Right ventricle myocardium inferior (tissue), 1 donor: Measurements from ENCODE around the gene CLIC5. TPM values are rescaled to one million over a fixed set of nuclear protein-coding genes. Genes with fewer than 3 reads are reported as not detected.

ENCODE experiments used
- ATAC-seq: fragments of 200-7000 bp; cut with Tn5 transposase; one replicate; pipeline ENCODE4 v1.9.1; 2020; ENCODE audit warnings: mild to moderate bottlenecking, moderate library complexity
- DNase-seq: peaks from one replicate; pipeline ENCODE4 v3.0.0; 2021; ENCODE audit errors: missing footprints
- intact Hi-C: fragments of 100-400 bp; cut with DNase I; formaldehyde crosslinking; loops from one replicate; pipeline ENCODE4 v1.11.0; 2022
- total RNA-seq: library from RNA; stranded (reverse); fragmentation: NEBNext Ultra II Directional; extraction: Animal tissue kit (Norgen Biotek cat#: 25700); gene quantifications from one replicate; pipeline ENCODE4 v1.2.1, GENCODE V29; 2021
- donor health status: DM: no; HTN: yes; CAD: no; lungs with severe emphysema.

Gene CLIC5
- total RNA-seq, 1 donor from 2014 or later: 312 TPM

- intact Hi-C loops: loop anchor here (2.0 to 5.0 kb wide), 5 partner anchors 24 to 81 kb away; no protein-coding TSS in a partner anchor
- ATAC-seq (no peak), DNase-seq (no peak)
These were observed 2.8 kb downstream of the CLIC5 start for GRCh38 chr6:46012834-46013233.

- DNase-seq (no peak), ATAC-seq (peak; percentile 35)
- intact Hi-C loops: loop anchor here (2.0 to 5.0 kb wide), 5 partner anchors 23 to 79 kb away; no protein-coding TSS in a partner anchor
These were observed 4.2 kb downstream of the CLIC5 start for GRCh38 chr6:46011188-46012085.

- DNase-seq (no peak), ATAC-seq (peak; percentile 29)
- intact Hi-C loops: loop anchor here (5.0 kb wide), 4 partner anchors 37 to 78 kb away; no protein-coding TSS in a partner anchor
These were observed 4.9 kb downstream of the CLIC5 start for GRCh38 chr6:46010771-46011170.

GRCh38 chr6:46010270-46010669, 5.4 kb downstream of the CLIC5 start:
- ATAC-seq: no peak
- intact Hi-C loops: loop anchor here (5.0 kb wide), 4 partner anchors 37 to 78 kb away; no protein-coding TSS in a partner anchor
- no peak for DNase-seq

- no peak for ATAC-seq
- intact Hi-C loops: no loop called here
- DNase-seq: no peak
These were observed 13.4 kb downstream of the CLIC5 start for GRCh38 chr6:46002264-46002663.

GRCh38 chr6:46000905-46001304, 14.8 kb downstream of the CLIC5 start:
- no peak for DNase-seq
- intact Hi-C loops: no loop called here
- ATAC-seq: peak; percentile 49

GRCh38 chr6:45998524-45998923, 17.1 kb downstream of the CLIC5 start:
- intact Hi-C loops: no loop called here
- no peak for ATAC-seq
- DNase-seq: no peak

GRCh38 chr6:45997875-45998506, 17.7 kb downstream of the CLIC5 start:
- DNase-seq (no peak), ATAC-seq (no peak)
- intact Hi-C loops: no loop called here

- DNase-seq (no peak), ATAC-seq (no peak)
- intact Hi-C loops: no loop called here
These were observed 24.5 kb downstream of the CLIC5 start for GRCh38 chr6:45991189-45991588.

GRCh38 chr6:45990162-45990561, 25.5 kb downstream of the CLIC5 start:
- DNase-seq: no peak
- ATAC-seq: no peak
- intact Hi-C loops: no loop called here

GRCh38 chr6:45988635-45989034, 27.0 kb downstream of the CLIC5 start:
- intact Hi-C loops: loop anchor here (2.0 kb wide), 1 partner anchor 24 kb away; no protein-coding TSS in a partner anchor
- ATAC-seq (peak; percentile 72), DNase-seq (peak; percentile 73)

GRCh38 chr6:45987856-45988255, 27.8 kb downstream of the CLIC5 start:
- intact Hi-C loops: loop anchor here (2.0 kb wide), 1 partner anchor 25 kb away; no protein-coding TSS in a partner anchor
- DNase-seq (no peak), ATAC-seq (no peak)

- DNase-seq (no peak), ATAC-seq (peak; percentile 89)
These were observed 28.9 kb downstream of the CLIC5 start for GRCh38 chr6:45986746-45987274.

GRCh38 chr6:45984788-45985425, 30.8 kb downstream of the CLIC5 start:
- ATAC-seq: no peak
- no peak for DNase-seq
- intact Hi-C loops: no loop called here

More at GRCh38 chr6:45986746-45987274, 28.9 kb downstream of the CLIC5 start:
- intact Hi-C loops: no loop called here

- DNase-seq: no peak
- no peak for ATAC-seq
- intact Hi-C loops: no loop called here
These were observed 31.3 kb downstream of the CLIC5 start for GRCh38 chr6:45984347-45984746.

GRCh38 chr6:45983062-45983461, 32.6 kb downstream of the CLIC5 start:
- no peak for DNase-seq
- intact Hi-C loops: no loop called here
- ATAC-seq: no peak

- intact Hi-C loops: no loop called here
- DNase-seq (no peak), ATAC-seq (no peak)
These were observed 33.2 kb downstream of the CLIC5 start for GRCh38 chr6:45982280-45983036.

- ATAC-seq (no peak), DNase-seq (no peak)
- intact Hi-C loops: no loop called here
These were observed 34.6 kb downstream of the CLIC5 start for GRCh38 chr6:45981046-45981445.
